HCT116 (cell line): ENCODE data around the gene IL15RA. TPM values are rescaled to one million over a fixed set of nuclear protein-coding genes. Genes with fewer than 3 reads are reported as not detected.

Experiments used
- ATAC-seq: fragments of 200-7000 bp; cut with Tn5 transposase; 2 replicates; pipeline ENCODE4 v1.9.1; 2020; ENCODE audit warnings: mild to moderate bottlenecking, moderate library complexity
- BruUV-seq: library from RNA; stranded (reverse); fragments of 400-500 nt; replicated peaks from 2 replicates; lab custom pipeline; 2021; lab: Mats Ljungman, UMichigan
- CTCF ChIA-PET: fragments of 300-600 bp; sonication (Branson Sonifier 250); formaldehyde crosslinking; loops from one replicate; lab custom pipeline; 2021; ENCODE audit warnings: antibody characterized with exemption; lab: Charles Lee
- POLR2A ChIA-PET: fragments of 300-600, 350-600 bp; sonication (Branson Sonifier 250); formaldehyde crosslinking; loops from one replicate; lab custom pipeline; 2021; ENCODE audit warnings: antibody characterized with exemption; lab: Charles Lee
- RAD21 ChIA-PET, 2 experiments: fragments of 300-600 bp; sonication (Branson Sonifier 250); formaldehyde crosslinking; loops; one replicate each; lab custom pipeline; 2023; ENCODE audit warnings: low total read pairs in 2 of 2; ENCODE audit not compliant: uncharacterized antibody in 2 of 2, unreplicated experiment in 2 of 2, low non-redundant PET in 1 of 2; lab: Charles Lee
- DNase-seq: peaks from one replicate; pipeline ENCODE4 v3.0.0-alpha.2; 2010; ENCODE audit warnings: low read depth, low spot score
- H2AFZ ChIP-seq: fragments of 200-600 bp; shearing (Covaris generic), sonication (generic); 2 replicates; pipeline ENCODE4 v1.6.1; 2017; ENCODE audit warnings: low read depth, mixed run types, mixed read lengths, antibody characterized with exemption, low read length; ENCODE audit not compliant: poor library complexity, severe bottlenecking
- H3K27ac ChIP-seq: 2 replicates; pipeline ENCODE4 v1.5.1; 2012; ENCODE audit warnings: low read depth, low read length
- H3K27me3 ChIP-seq: fragments of 200-600 bp; sonication (generic); 2 replicates; pipeline ENCODE4 v1.6.1; 2016; ENCODE audit warnings: mixed run types, low read length, mixed read lengths; ENCODE audit not compliant: insufficient read depth
- H3K36me3 ChIP-seq, 2 experiments: fragments of 200-500 bp in 1 of 2; fragments of 200-600 bp in 1 of 2; sonication (Bioruptor generic) in 1 of 2; sonication (generic) in 1 of 2; 2 replicates each; pipeline versions ENCODE4 v1.5.1 to v1.6.1; 2014 to 2016; ENCODE audit warnings: low read length in 2 of 2, inconsistent platforms in 1 of 2, mixed read lengths in 1 of 2, mixed run types in 1 of 2; ENCODE audit not compliant: insufficient read depth in 2 of 2, control insufficient read depth in 1 of 2
- H3K4me1 ChIP-seq, 2 experiments: fragments of 200-600 bp in 1 of 2; sonication (generic) in 1 of 2; 2 replicates each; pipeline versions ENCODE4 v1.5.1 to v1.6.1; 2012 to 2017; ENCODE audit warnings: low read length in 2 of 2, inconsistent platforms in 1 of 2, mild to moderate bottlenecking in 1 of 2, mixed read lengths in 1 of 2, mixed run types in 1 of 2, moderate library complexity in 1 of 2; ENCODE audit not compliant: insufficient read depth in 2 of 2, control insufficient read depth in 1 of 2
- H3K4me2 ChIP-seq: fragments of 200-600 bp; sonication (generic); 2 replicates; pipeline ENCODE4 v1.6.1; 2017; ENCODE audit warnings: mixed run types, low read length, mixed read lengths
- H3K4me3 ChIP-seq, 2 experiments: fragments of 200-600 bp in 1 of 2; sonication (generic) in 1 of 2; replicated peaks in 1 of 2; 2 replicates each; pipeline ENCODE4 v1.5.1; 2011 to 2016; ENCODE audit warnings: low read length in 2 of 2, control low read depth in 1 of 2, low read depth in 1 of 2, mild to moderate bottlenecking in 1 of 2, mixed read lengths in 1 of 2, mixed run types in 1 of 2
- H3K79me2 ChIP-seq: fragments of 200-600 bp; sonication (generic); 2 replicates; pipeline ENCODE4 v1.6.1; 2017; ENCODE audit warnings: mild to moderate bottlenecking, mixed run types, low read length, moderate library complexity, mixed read lengths; ENCODE audit not compliant: insufficient read depth
- H3K9ac ChIP-seq: fragments of 200-600 bp; sonication (generic); 2 replicates; pipeline ENCODE4 v1.6.1; 2016; ENCODE audit warnings: low read length, mixed read lengths
- H3K9me2 ChIP-seq: fragments of 200-600 bp; sonication (generic), shearing (Covaris generic); 2 replicates; pipeline ENCODE4 v1.6.1; 2017; ENCODE audit warnings: mixed run types, mild to moderate bottlenecking, moderate library complexity; ENCODE audit not compliant: insufficient read depth
- H3K9me3 ChIP-seq, 2 experiments: fragments of 200-500 bp in 1 of 2; fragments of 200-600 bp in 1 of 2; sonication (Bioruptor generic) in 1 of 2; sonication (generic) in 1 of 2; 2 replicates each; pipeline ENCODE4 v1.6.1; 2014 to 2017; ENCODE audit warnings: low read length in 2 of 2, mixed read lengths in 2 of 2, inconsistent platforms in 1 of 2, low read depth in 1 of 2, mild to moderate bottlenecking in 1 of 2, mixed run types in 1 of 2, moderate library complexity in 1 of 2; ENCODE audit not compliant: control insufficient read depth in 1 of 2, insufficient read depth in 1 of 2
- H4K20me1 ChIP-seq: fragments of 200-600 bp; sonication (generic), shearing (Covaris generic); 2 replicates; pipeline ENCODE4 v1.6.1; 2017; ENCODE audit warnings: mixed run types, mild to moderate bottlenecking, moderate library complexity; ENCODE audit not compliant: insufficient read depth
- CBX3 ChIP-seq: IDR thresholded peaks from 2 replicates; pipeline ENCODE4 v1.6.1; 2012; ENCODE audit warnings: low read depth
- CEBPB ChIP-seq: IDR thresholded peaks from 2 replicates; pipeline ENCODE4 v1.6.1; 2012; ENCODE audit warnings: low read depth
- EZH2phosphoT487 ChIP-seq: fragments of 200-600 bp; IDR thresholded peaks from 2 replicates; pipeline ENCODE4 v1.6.1; 2018; ENCODE audit warnings: antibody characterized with exemption, borderline replicate concordance
- POLR2A ChIP-seq: IDR thresholded peaks from 2 replicates; pipeline ENCODE4 v1.7.0; 2011; ENCODE audit warnings: borderline replicate concordance; ENCODE audit not compliant: insufficient read depth, insufficient read length; ENCODE audit errors: extremely low read depth
- REST ChIP-seq: IDR thresholded peaks from 2 replicates; pipeline ENCODE4 v1.6.1; 2012; ENCODE audit warnings: low read depth
- SP1 ChIP-seq: IDR thresholded peaks from 2 replicates; pipeline ENCODE4 v1.6.1; 2012; ENCODE audit warnings: low read depth
- SRF ChIP-seq: IDR thresholded peaks from 2 replicates; pipeline ENCODE4 v1.6.1; 2012; ENCODE audit warnings: low read depth
- TCF7L2 ChIP-seq: IDR thresholded peaks from 2 replicates; pipeline ENCODE4 v1.7.0; 2011; ENCODE audit warnings: borderline replicate concordance, inconsistent platforms; ENCODE audit not compliant: insufficient read depth, insufficient read length; ENCODE audit errors: extremely low read depth
- ZFX ChIP-seq: fragments of 450-650 bp; IDR thresholded peaks from 2 replicates; pipeline ENCODE4 v1.6.1; 2017
- intact Hi-C: fragments of 100-400 bp; cut with micrococcal nuclease; formaldehyde crosslinking; loops from 2 replicates; pipeline ENCODE4 v1.10.0; 2022
- total RNA-seq: library from RNA; stranded (reverse); gene quantifications from one replicate; pipeline ENCODE4 v1.2.1, GENCODE V29; 2021; ENCODE audit not compliant: unreplicated experiment

IL15RA gene
- total RNA-seq, 1 experiment from 2014 or later = 10.5 TPM

- no peaks in the 10 kb centered on the region for H3K4me1 ChIP-seq
- DNase-seq (no peak), ATAC-seq (no peak)
- no peak overlapping the region for H3K9ac ChIP-seq
- no peak overlapping the region for H3K27ac ChIP-seq
- no peak overlapping the region for H2AFZ ChIP-seq
- H3K79me2 ChIP-seq = no peaks in the 10 kb centered on the region
- intact Hi-C loops = no loop called here
- TF ChIP-seq ZFX (no peak), EZH2phosphoT487 (no peak), TCF7L2 (no peak), CEBPB (no peak), POLR2A (no peak), CBX3 (no peak), REST (no peak), SP1 (no peak), SRF (no peak)
- no peaks in the 10 kb centered on the region for H4K20me1 ChIP-seq
- H3K4me3 ChIP-seq = no peak overlapping the region
- no peaks in the 10 kb centered on the region for H3K27me3 ChIP-seq
- no peak overlapping the region for H3K4me2 ChIP-seq
- RAD21 ChIA-PET = no interaction called here
- no peaks in the 10 kb centered on the region for H3K36me3 ChIP-seq
- CTCF ChIA-PET = no interaction called here
- POLR2A ChIA-PET = no interaction called here
- no peaks in the 10 kb centered on the region for H3K9me3 ChIP-seq
- BruUV-seq = no TSS peak
- H3K9me2 ChIP-seq = no peaks in the 10 kb centered on the region
Measured at GRCh38 chr10:6023661-6024333, 46.5 kb upstream of the IL15RA start.
